Nephron progenitor cell (in vitro differentiated cells): Measurements from ENCODE around the gene RRP8.

Source experiments
- DNase-seq: peaks from one replicate; pipeline ENCODE4 v3.0.0; 2021
- H3K27ac Mint-ChIP-seq: 2 replicates; pipeline ENCODE4 v1.8.0; 2021; ENCODE audit warnings: mild to moderate bottlenecking, moderate library complexity, mixed read lengths
- H3K27me3 Mint-ChIP-seq: 2 replicates; pipeline ENCODE4 v1.8.0; 2021; ENCODE audit warnings: mild to moderate bottlenecking, low read depth, mixed read lengths; ENCODE audit not compliant: poor library complexity
- H3K36me3 Mint-ChIP-seq: 2 replicates; pipeline ENCODE4 v1.8.0; 2021; ENCODE audit warnings: low read depth, mixed read lengths
- H3K4me1 Mint-ChIP-seq: 2 replicates; pipeline ENCODE4 v1.8.0; 2021; ENCODE audit warnings: mixed read lengths
- H3K4me3 Mint-ChIP-seq: 2 replicates; pipeline ENCODE4 v1.8.0; 2021; ENCODE audit warnings: mild to moderate bottlenecking, moderate library complexity, mixed read lengths
- H3K9me3 Mint-ChIP-seq: 2 replicates; pipeline ENCODE4 v1.8.0; 2021; ENCODE audit warnings: mild to moderate bottlenecking, moderate library complexity, mixed read lengths
- CTCF ChIP-seq: fragments of 200-600 bp; sonication (generic); IDR thresholded peaks from 2 replicates; pipeline ENCODE4 v1.5.0; 2021; ENCODE audit warnings: antibody characterized with exemption

Gene RRP8

GRCh38 chr11:6574816-6575715 lies 28.4 kb downstream of the RRP8 start:
- Mint-ChIP-seq H3K9me3 (no peaks in the 10 kb centered on the region), H3K27ac (no peak overlapping the region), H3K27me3 (peaks cover 4% of the 10 kb centered on the region), H3K4me3 (no peak overlapping the region), H3K36me3 (peaks cover 21% of the 10 kb centered on the region), H3K4me1 (no peaks in the 10 kb centered on the region)
- no peak for TF ChIP-seq CTCF
- no peak for DNase-seq

- no peak for TF ChIP-seq CTCF
- H3K9me3 Mint-ChIP-seq, result no peaks in the 10 kb centered on the region
- peaks cover 5% of the 10 kb centered on the region for H3K4me1 Mint-ChIP-seq
- H3K27ac Mint-ChIP-seq, result no peak overlapping the region
- DNase-seq, result no peak
- peaks cover 30% of the 10 kb centered on the region for H3K36me3 Mint-ChIP-seq
- peaks cover 2% of the 10 kb centered on the region for H3K27me3 Mint-ChIP-seq
- H3K4me3 Mint-ChIP-seq, result no peak overlapping the region
Measured at GRCh38 chr11:6572215-6572614, 31.2 kb downstream of the RRP8 start.

GRCh38 chr11:6571434-6572008 lies 31.9 kb downstream of the RRP8 start:
- peaks cover 2% of the 10 kb centered on the region for H3K27me3 Mint-ChIP-seq
- TF ChIP-seq CTCF, result no peak
- H3K36me3 Mint-ChIP-seq, result peaks cover 30% of the 10 kb centered on the region
- peaks cover 5% of the 10 kb centered on the region for H3K4me1 Mint-ChIP-seq
- no peak for DNase-seq
- no peak overlapping the region for H3K27ac Mint-ChIP-seq
- no peaks in the 10 kb centered on the region for H3K9me3 Mint-ChIP-seq
- no peak overlapping the region for H3K4me3 Mint-ChIP-seq

- H3K4me1 Mint-ChIP-seq, result peaks cover 5% of the 10 kb centered on the region
- no peak overlapping the region for H3K27ac Mint-ChIP-seq
- TF ChIP-seq CTCF, result no peak
- H3K27me3 Mint-ChIP-seq, result peaks cover 2% of the 10 kb centered on the region
- no peak for DNase-seq
- H3K36me3 Mint-ChIP-seq, result peaks cover 30% of the 10 kb centered on the region
- H3K4me3 Mint-ChIP-seq, result no peak overlapping the region
- no peaks in the 10 kb centered on the region for H3K9me3 Mint-ChIP-seq
Measured at GRCh38 chr11:6570691-6571427, 32.6 kb downstream of the RRP8 start.

GRCh38 chr11:6569706-6570105 lies 33.7 kb downstream of the RRP8 start:
- Mint-ChIP-seq H3K4me1 (peaks cover 5% of the 10 kb centered on the region), H3K27me3 (peaks cover 2% of the 10 kb centered on the region)
- TF ChIP-seq CTCF, result no peak

More at GRCh38 chr11:6569706-6570105, 33.7 kb downstream of the RRP8 start:
- no peak for DNase-seq
- Mint-ChIP-seq H3K9me3 (no peaks in the 10 kb centered on the region), H3K4me3 (no peak overlapping the region), H3K27ac (no peak overlapping the region), H3K36me3 (peaks cover 30% of the 10 kb centered on the region)
